GM23248 (cell line): ENCODE data around the gene HDAC9. TPM values are rescaled to one million over a fixed set of nuclear protein-coding genes. Genes with fewer than 3 reads are reported as not detected.

Experiments used
- DNase-seq: peaks from one replicate; pipeline ENCODE4 v3.0.0-alpha.2; 2015
- H2AFZ ChIP-seq: fragments of 200-600 bp; sonication (generic); 2 replicates; pipeline ENCODE4 v1.6.1; 2016; ENCODE audit warnings: antibody characterized with exemption
- H3F3A ChIP-seq: fragments of 200-600 bp; sonication (generic); 2 replicates; pipeline ENCODE4 v1.6.1; 2016; ENCODE audit warnings: mild to moderate bottlenecking, antibody characterized with exemption, mixed run types; ENCODE audit not compliant: insufficient read depth
- H3K27ac ChIP-seq: fragments of 200-600 bp; sonication (generic); 2 replicates; pipeline ENCODE4 v1.5.1; 2016; ENCODE audit warnings: mild to moderate bottlenecking
- H3K27me3 ChIP-seq: fragments of 200-600 bp; sonication (generic); replicated peaks from 2 replicates; pipeline ENCODE4 v1.6.1; 2016; ENCODE audit warnings: mild to moderate bottlenecking; ENCODE audit not compliant: insufficient read depth
- H3K36me3 ChIP-seq: fragments of 200-600 bp; sonication (generic); 2 replicates; pipeline ENCODE4 v1.6.1; 2016; ENCODE audit warnings: low read depth, mild to moderate bottlenecking
- H3K4me1 ChIP-seq: fragments of 200-600 bp; sonication (generic); 2 replicates; pipeline ENCODE4 v1.6.1; 2016; ENCODE audit warnings: mild to moderate bottlenecking; ENCODE audit not compliant: insufficient read depth
- H3K4me2 ChIP-seq: fragments of 200-600 bp; sonication (generic); one replicate; pipeline ENCODE4 v1.6.1; 2016; ENCODE audit warnings: mild to moderate bottlenecking; ENCODE audit not compliant: unreplicated experiment
- H3K4me3 ChIP-seq: fragments of 200-600 bp; sonication (generic); 2 replicates; pipeline ENCODE4 v1.5.1; 2016; ENCODE audit warnings: mild to moderate bottlenecking
- H3K79me2 ChIP-seq: fragments of 200-600 bp; sonication (generic); 2 replicates; pipeline ENCODE4 v1.6.1; 2016; ENCODE audit warnings: mild to moderate bottlenecking; ENCODE audit not compliant: insufficient read depth
- H3K9ac ChIP-seq: fragments of 200-600 bp; sonication (generic); 2 replicates; pipeline ENCODE4 v1.6.1; 2016; ENCODE audit warnings: mild to moderate bottlenecking
- H3K9me2 ChIP-seq: fragments of 200-600 bp; sonication (generic); 2 replicates; pipeline ENCODE4 v1.6.1; 2016; ENCODE audit warnings: mixed run types, mild to moderate bottlenecking, moderate library complexity; ENCODE audit not compliant: insufficient read depth
- H3K9me3 ChIP-seq: fragments of 200-600 bp; sonication (generic); one replicate; pipeline ENCODE4 v1.6.1; 2017; ENCODE audit warnings: low read depth
- H4K20me1 ChIP-seq: fragments of 200-600 bp; sonication (generic); 2 replicates; pipeline ENCODE4 v1.6.0; 2016; ENCODE audit not compliant: insufficient read depth
- EZH2 ChIP-seq: fragments of 200-600 bp; sonication (generic); IDR thresholded peaks from 2 replicates; pipeline ENCODE4 v1.6.1; 2018; ENCODE audit warnings: antibody characterized with exemption, mild to moderate bottlenecking; ENCODE audit not compliant: insufficient read depth, poor library complexity, severe bottlenecking
- EZH2phosphoT487 ChIP-seq: fragments of 200-600 bp; sonication (generic); IDR thresholded peaks from 2 replicates; pipeline ENCODE4 v1.6.1; 2018; ENCODE audit warnings: antibody characterized with exemption, moderate library complexity, mild to moderate bottlenecking, low read depth; ENCODE audit not compliant: insufficient read depth
- WGBS, 2 experiments: methylation state at CpG; one replicate each; pipeline ENCODE4 v1.1.6; 2015 to 2017; ENCODE audit warnings: low lambda C conversion rate in 2 of 2, low coverage in 1 of 2; ENCODE audit errors: missing lambda C conversion rate in 2 of 2; 5-methylcytosine and 5-hydroxymethylcytosine counted together
- in situ Hi-C: fragments of 300-500 bp; cut with MboI; formaldehyde crosslinking; loops from 2 replicates; pipeline ENCODE4 v1.15.0; 2020
- polyA plus RNA-seq: library from polyadenylated mRNA; unstranded; fragments of >200 nt; fragmentation: Nextera tagmentation; extraction: Ambion mirVana; gene quantifications from 2 replicates; pipeline ENCODE4 v1.2.1, GENCODE V29; 2016
- total RNA-seq: library from RNA; depleted of rRNA; stranded (reverse); fragments of >200 nt; shearing (Covaris generic); gene quantifications from 2 replicates; pipeline ENCODE4 v1.2.3, GENCODE V29; 2014

The HDAC9 gene
- total and polyA plus RNA-seq, 2 experiments from 2014 or later = 1.6 to 2.1 TPM

DNA sequence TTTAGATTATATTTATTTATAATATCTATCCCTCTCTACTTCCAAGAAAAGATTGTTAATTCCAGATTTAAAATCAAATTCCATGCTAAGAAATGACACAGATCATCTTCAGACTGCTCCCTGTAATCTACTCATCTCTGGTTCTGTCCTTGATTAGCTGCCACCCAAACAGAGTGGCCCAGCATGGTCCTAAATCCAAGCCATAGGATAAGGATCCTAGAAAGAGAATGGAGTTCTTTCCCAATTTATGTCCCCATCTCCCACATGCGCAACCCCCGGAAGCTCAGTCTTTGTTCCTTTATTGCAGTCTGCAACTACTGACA is 23.4 kb upstream of the HDAC9 start:
- WGBS, 2 experiments = 98 to 100% methylated on average over 2 of the region's 2 CpGs
- H3K9me2 ChIP-seq = no peaks in the 10 kb centered on the region
- TF ChIP-seq EZH2phosphoT487 (no peak), EZH2 (no peak)
- no peak for DNase-seq
- no peak overlapping the region for H3K27ac ChIP-seq
- no peak overlapping the region for H3K9ac ChIP-seq
- no peak overlapping the region for H3K4me2 ChIP-seq
- no peaks in the 10 kb centered on the region for H3K27me3 ChIP-seq
- H2AFZ ChIP-seq = no peak overlapping the region
- H3K4me3 ChIP-seq = no peak overlapping the region
- H3K4me1 ChIP-seq = peaks cover 2% of the 10 kb centered on the region; the same call in 1 of the 2 replicates
- H3K79me2 ChIP-seq = no peaks in the 10 kb centered on the region
- H3K9me3 ChIP-seq = no peaks in the 10 kb centered on the region
- no peaks in the 10 kb centered on the region for H3F3A ChIP-seq
- H4K20me1 ChIP-seq = no peaks in the 10 kb centered on the region
- no peaks in the 10 kb centered on the region for H3K36me3 ChIP-seq
- in situ Hi-C loops = no loop called here

DNA sequence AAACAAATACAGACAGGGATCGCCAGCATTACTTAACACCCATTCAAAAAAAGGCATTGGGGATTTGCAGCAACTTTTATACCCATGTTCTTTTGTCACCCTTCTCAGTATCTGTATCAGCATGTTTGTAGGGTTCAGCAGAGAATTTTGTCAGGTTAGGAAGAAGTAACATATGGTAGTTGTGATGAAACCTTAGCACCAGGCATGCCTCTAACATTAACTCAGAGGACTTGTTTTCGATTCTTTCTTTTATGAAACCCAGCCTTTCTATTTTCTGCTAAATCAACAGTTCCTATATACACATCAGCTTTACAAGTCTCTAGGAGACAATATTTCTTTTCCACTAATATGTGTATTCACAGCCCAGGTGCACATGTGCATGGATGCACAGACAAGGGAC is 22.4 kb upstream of the HDAC9 start:
- Histone ChIP-seq H3K9me3 (no peaks in the 10 kb centered on the region), H3K4me1 (no peaks in the 10 kb centered on the region), H3F3A (no peaks in the 10 kb centered on the region), H4K20me1 (no peaks in the 10 kb centered on the region), H3K4me2 (no peak overlapping the region), H3K9ac (no peak overlapping the region), H3K36me3 (no peaks in the 10 kb centered on the region), H3K9me2 (no peaks in the 10 kb centered on the region), H3K27me3 (no peaks in the 10 kb centered on the region), H2AFZ (no peak overlapping the region), H3K4me3 (no peak overlapping the region), H3K27ac (no peak overlapping the region), H3K79me2 (no peaks in the 10 kb centered on the region)
- in situ Hi-C loops = no loop called here
- no peak for TF ChIP-seq EZH2phosphoT487
- no peak for DNase-seq
- 96 to 98% methylated on average over 2 of the region's 2 CpGs for WGBS, 2 experiments

DNA sequence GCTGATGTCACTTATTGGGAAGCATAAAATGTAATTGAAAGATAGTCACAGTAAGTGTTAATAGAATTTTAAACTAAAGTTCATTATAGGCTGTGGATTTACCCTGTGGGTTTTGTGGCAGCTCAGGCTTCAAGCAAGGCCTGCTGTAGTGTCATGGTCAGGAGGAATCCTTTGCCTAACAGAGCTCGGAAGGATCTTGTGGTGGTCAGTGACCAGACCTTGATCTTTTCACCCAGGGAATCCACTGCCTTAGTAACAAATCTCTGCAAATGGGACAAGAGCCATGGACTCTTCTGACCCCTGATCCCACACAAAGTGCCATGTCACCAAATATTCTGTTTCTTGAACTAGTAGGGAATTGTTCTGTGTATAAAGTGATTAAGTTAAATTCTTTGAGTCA is 20.6 kb upstream of the HDAC9 start:
- Histone ChIP-seq H3K9ac (no peak overlapping the region), H3K4me2 (no peak overlapping the region), H2AFZ (no peak overlapping the region), H3F3A (no peaks in the 10 kb centered on the region), H3K4me1 (no peaks in the 10 kb centered on the region), H4K20me1 (no peaks in the 10 kb centered on the region), H3K9me3 (no peaks in the 10 kb centered on the region), H3K79me2 (no peaks in the 10 kb centered on the region), H3K27ac (no peak overlapping the region), H3K36me3 (no peaks in the 10 kb centered on the region), H3K4me3 (no peak overlapping the region), H3K9me2 (no peaks in the 10 kb centered on the region), H3K27me3 (no peaks in the 10 kb centered on the region)
- in situ Hi-C loops = no loop called here
- WGBS, 2 experiments = 100% methylated on average over 1 of the region's 1 CpG
- no peak for DNase-seq
- TF ChIP-seq EZH2phosphoT487 = no peak
- TF ChIP-seq EZH2 = no peak

GRCh38 chr7:18475488-18475887 is 20.1 kb upstream of the HDAC9 start:
- H3K9me2 ChIP-seq = no peaks in the 10 kb centered on the region
- no peak overlapping the region for H3K4me2 ChIP-seq
- H3K27ac ChIP-seq = no peak overlapping the region
- DNase-seq = no peak
- H3K9me3 ChIP-seq = no peaks in the 10 kb centered on the region
- H2AFZ ChIP-seq = no peak overlapping the region
- no peak overlapping the region for H3K4me3 ChIP-seq
- TF ChIP-seq EZH2 (no peak), EZH2phosphoT487 (no peak)
- H3K27me3 ChIP-seq = no peaks in the 10 kb centered on the region
- no peak overlapping the region for H3K9ac ChIP-seq
- no peaks in the 10 kb centered on the region for H3K36me3 ChIP-seq
- no peaks in the 10 kb centered on the region for H4K20me1 ChIP-seq
- no peaks in the 10 kb centered on the region for H3K4me1 ChIP-seq
- WGBS, 2 experiments = 94 to 97% methylated on average over 2 of the region's 2 CpGs
- no peaks in the 10 kb centered on the region for H3K79me2 ChIP-seq
- in situ Hi-C loops = no loop called here
- H3F3A ChIP-seq = no peaks in the 10 kb centered on the region

- no peak for TF ChIP-seq EZH2phosphoT487
- no peak for TF ChIP-seq EZH2
- no peaks in the 10 kb centered on the region for H4K20me1 ChIP-seq
- H3K36me3 ChIP-seq = no peaks in the 10 kb centered on the region
- in situ Hi-C loops = no loop called here
- H2AFZ ChIP-seq = no peak overlapping the region
- no peak for DNase-seq
- H3K27me3 ChIP-seq = no peaks in the 10 kb centered on the region
- H3K9me2 ChIP-seq = no peaks in the 10 kb centered on the region; the same call in none of the 2 replicates
- H3K27ac ChIP-seq = no peak overlapping the region
- no peak overlapping the region for H3K4me3 ChIP-seq
- H3K4me1 ChIP-seq = no peaks in the 10 kb centered on the region
- H3K9ac ChIP-seq = no peak overlapping the region
- no peaks in the 10 kb centered on the region for H3F3A ChIP-seq
- no peak overlapping the region for H3K4me2 ChIP-seq
- no peaks in the 10 kb centered on the region for H3K9me3 ChIP-seq
- WGBS, 2 experiments = 94 to 100% methylated on average over 1 of the region's 1 CpG
- no peaks in the 10 kb centered on the region for H3K79me2 ChIP-seq
These were observed 13.8 kb upstream of the HDAC9 start for GRCh38 chr7:18481776-18482175.
